Activated CD8-positive, alpha-beta T cell treated with anti-CD3 and anti-CD28 coated beads for 36 hours (primary cell): ENCODE measurements around the gene NABP1. TPM values are rescaled to one million over a fixed set of nuclear protein-coding genes. Genes with fewer than 3 reads are reported as not detected.

Experiments
- ATAC-seq: fragments of 200-7000 bp; cut with Tn5 transposase; one replicate; pipeline ENCODE4 v1.10.0; 2021; ENCODE audit warnings: mild to moderate bottlenecking, moderate library complexity
- CTCF ChIA-PET: fragments of 350-600 bp; sonication (Branson Sonifier 250); formaldehyde crosslinking; loops from one replicate; lab custom pipeline; 2021; ENCODE audit warnings: antibody characterized with exemption; lab: Charles Lee
- POLR2A ChIA-PET: fragments of 350-600 bp; sonication (Branson Sonifier 250); formaldehyde crosslinking; loops from one replicate; lab custom pipeline; 2021; ENCODE audit warnings: antibody characterized with exemption; lab: Charles Lee
- DNase-seq: peaks from one replicate; pipeline ENCODE4 v3.0.0-alpha.2; 2020
- H3K27ac Mint-ChIP-seq: one replicate; pipeline ENCODE4 v1.8.0; 2021; ENCODE audit warnings: mild to moderate bottlenecking, mixed read lengths
- H3K27me3 Mint-ChIP-seq: one replicate; pipeline ENCODE4 v1.8.0; 2021; ENCODE audit warnings: mixed read lengths
- H3K36me3 Mint-ChIP-seq: one replicate; pipeline ENCODE4 v1.8.0; 2021; ENCODE audit warnings: low read depth, mixed read lengths
- H3K4me1 Mint-ChIP-seq: one replicate; pipeline ENCODE4 v1.8.0; 2021; ENCODE audit warnings: low read depth, mixed read lengths
- H3K4me3 Mint-ChIP-seq: one replicate; pipeline ENCODE4 v1.8.0; 2021; ENCODE audit warnings: mild to moderate bottlenecking, moderate library complexity, mixed read lengths
- H3K9me3 Mint-ChIP-seq: one replicate; pipeline ENCODE4 v1.8.0; 2021; ENCODE audit warnings: mixed read lengths
- CTCF ChIP-seq: fragments of 200-600 bp; IDR thresholded peaks from one replicate; pipeline ENCODE4 v1.8.0; 2022; ENCODE audit warnings: antibody characterized with exemption, mild to moderate bottlenecking
- intact Hi-C: fragments of 100-400 bp; cut with micrococcal nuclease; formaldehyde crosslinking; loops from one replicate; pipeline ENCODE4 v1.10.0; 2022
- total RNA-seq, 2 experiments: library from RNA; stranded (reverse); gene quantifications; one replicate each; pipeline ENCODE4 v1.2.3, GENCODE V29; 2021

Gene NABP1
- total RNA-seq, 2 experiments from 2014 or later = 30.5 to 31.7 TPM

- Mint-ChIP-seq H3K4me1 (peaks cover 11% of the 10 kb centered on the region), H3K27me3 (no peaks in the 10 kb centered on the region), H3K9me3 (peaks cover 9% of the 10 kb centered on the region), H3K27ac (no peak overlapping the region), H3K36me3 (no peaks in the 10 kb centered on the region), H3K4me3 (no peak overlapping the region)
- intact Hi-C loops = no loop called here
- TF ChIP-seq CTCF = no peak
- ATAC-seq = no peak
- ChIA-PET CTCF (interaction anchor here (0.9 to 2.2 kb wide), 3 partner anchors 14 to 96 kb away, joined by 3 to 8 read pairs (median 4); no protein-coding TSS in a partner anchor), POLR2A (interaction anchor here (1.0 kb wide), 1 partner anchor 17 kb away, joined by 4 read pairs; the partner anchor contains the start of gene NABP1)
- no peak for DNase-seq
These were observed 17.4 kb upstream of the NABP1 start for GRCh38 chr2:191660575-191660974.

- H3K9me3 Mint-ChIP-seq = peaks cover 9% of the 10 kb centered on the region
These were observed 16.6 kb upstream of the NABP1 start for GRCh38 chr2:191661097-191661924.

GRCh38 chr2:191664823-191665677 is 12.9 kb upstream of the NABP1 start:
- H3K27ac Mint-ChIP-seq = no peak overlapping the region
- no peaks in the 10 kb centered on the region for H3K27me3 Mint-ChIP-seq
- no peak for TF ChIP-seq CTCF
- no peak overlapping the region for H3K4me3 Mint-ChIP-seq
- H3K9me3 Mint-ChIP-seq = peaks cover 9% of the 10 kb centered on the region
- intact Hi-C loops = no loop called here
- CTCF ChIA-PET = interaction anchor here (0.7 kb wide), 1 partner anchor 17 kb away, joined by 3 read pairs; no protein-coding TSS in a partner anchor
- no peaks in the 10 kb centered on the region for H3K36me3 Mint-ChIP-seq
- peaks cover 23% of the 10 kb centered on the region for H3K4me1 Mint-ChIP-seq
- DNase-seq (no peak), ATAC-seq (no peak)
- POLR2A ChIA-PET = interaction anchor here (5.2 kb wide), 1 partner anchor 13 kb away, joined by 24 read pairs; the partner anchor contains the start of gene NABP1

More at GRCh38 chr2:191661097-191661924, 16.6 kb upstream of the NABP1 start:
- H3K27ac Mint-ChIP-seq = no peak overlapping the region
- ATAC-seq = no peak
- intact Hi-C loops = no loop called here
- POLR2A ChIA-PET = interaction anchor here (1.0 to 1.1 kb wide), 2 partner anchors 16 to 23 kb away, joined by 4 read pairs; partner anchors contain the start of gene NABP1
- CTCF ChIA-PET = interaction anchor here (2.0 to 2.2 kb wide), 2 partner anchors 13 to 95 kb away, joined by 4 to 8 read pairs; no protein-coding TSS in a partner anchor
- no peaks in the 10 kb centered on the region for H3K36me3 Mint-ChIP-seq
- H3K4me1 Mint-ChIP-seq = peaks cover 16% of the 10 kb centered on the region
- no peak for DNase-seq
- H3K27me3 Mint-ChIP-seq = no peaks in the 10 kb centered on the region
- no peak for TF ChIP-seq CTCF
- no peak overlapping the region for H3K4me3 Mint-ChIP-seq

- Mint-ChIP-seq H3K4me1 (peaks cover 23% of the 10 kb centered on the region), H3K4me3 (no peak overlapping the region), H3K36me3 (no peaks in the 10 kb centered on the region), H3K9me3 (peaks cover 9% of the 10 kb centered on the region), H3K27ac (no peak overlapping the region), H3K27me3 (no peaks in the 10 kb centered on the region)
- no peak for TF ChIP-seq CTCF
- ChIA-PET POLR2A (interaction anchor here (5.2 kb wide), 1 partner anchor 12 kb away, joined by 24 read pairs; the partner anchor contains the start of gene NABP1), CTCF (no interaction called here)
- DNase-seq (no peak), ATAC-seq (no peak)
- intact Hi-C loops = no loop called here
These were observed 11.7 kb upstream of the NABP1 start for GRCh38 chr2:191666226-191666625.
